H1 (cell line): Measurements from ENCODE around the gene CORO2B. TPM values are rescaled to one million over a fixed set of nuclear protein-coding genes. Genes with fewer than 3 reads are reported as not detected.

Source experiments
- SP2 ChIP-seq: IDR thresholded peaks from 2 replicates; pipeline ENCODE4 v1.6.1; 2012; ENCODE audit warnings: mild to moderate bottlenecking, low read length, inconsistent platforms
- polyA plus RNA-seq, 7 experiments: library from polyadenylated mRNA; depleted of rRNA in 3 of 7; stranded (reverse) in 5 of 7; unstranded in 2 of 7; fragments of >200 nt in 5 of 7; fragments of 200-250 nt in 2 of 7; gene quantifications; 1 replicate in 5 of 7; 2 replicates in 1 of 7; 4 replicates in 1 of 7; pipeline versions ENCODE4 v1.2.1 to v1.2.3, GENCODE V29; 2011 to 2013; ENCODE audit warnings: missing spikeins in 2 of 7, mixed read lengths in 2 of 7
- total RNA-seq: library from RNA; stranded (reverse); fragmentation: NEBNext Ultra II Directional; extraction: Animal tissue kit (Norgen Biotek cat#: 25700); gene quantifications from 2 replicates; pipeline ENCODE4 v1.2.1, GENCODE V29; 2021

Gene CORO2B
- total and polyA plus RNA-seq, 2 of the 8 experiments (the other 6 are each of a cell fraction or from before 2014, with no cell fraction given): 3.4 to 6.7 TPM

DNA sequence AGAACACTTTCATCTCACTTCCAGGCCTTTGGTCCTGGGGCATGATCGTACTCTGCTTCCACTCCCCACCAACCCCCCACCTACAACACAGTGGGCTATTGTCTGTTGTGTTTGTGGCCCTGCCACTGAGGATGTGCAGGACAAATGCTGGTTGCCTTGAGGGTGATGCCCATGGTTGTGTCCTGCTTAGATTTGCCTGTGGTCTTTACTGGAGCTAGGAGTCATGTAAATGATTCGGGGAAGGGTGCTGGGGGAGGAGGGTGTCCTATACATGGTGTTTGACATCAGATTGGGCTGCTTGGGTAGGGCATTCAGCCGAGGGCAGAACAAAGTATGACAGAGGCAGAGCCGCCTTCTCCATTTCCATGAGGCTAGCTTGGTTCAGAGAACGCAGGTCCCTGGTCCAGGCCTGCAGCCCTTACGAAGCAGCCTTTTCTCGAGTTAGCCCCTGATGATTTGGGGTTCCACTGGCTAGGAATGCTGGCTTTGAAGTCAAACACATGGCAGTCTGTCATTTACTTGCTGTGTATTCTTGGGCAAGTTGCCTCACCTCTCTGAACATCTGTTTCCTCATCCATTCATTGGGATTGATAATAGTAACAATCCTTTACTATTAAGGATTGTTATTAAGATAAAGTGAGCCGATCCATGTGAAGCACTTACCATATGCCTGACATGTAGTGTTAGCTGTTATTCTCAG, 6.9 kb downstream of the CORO2B start (continued):
- TF ChIP-seq SP2: no peak
